Measurements from ENCODE around the gene MRPL17. TPM values are rescaled to one million over a fixed set of nuclear protein-coding genes. Genes with fewer than 3 reads are reported as not detected.
A peak's percentile ranks its signal among the peaks of the same experiment; 100 is the strongest.

MRPL17 gene
- total RNA-seq, 4 donors from 2014 or later: 30.6 to 452 (median 55.0) TPM

DNA sequence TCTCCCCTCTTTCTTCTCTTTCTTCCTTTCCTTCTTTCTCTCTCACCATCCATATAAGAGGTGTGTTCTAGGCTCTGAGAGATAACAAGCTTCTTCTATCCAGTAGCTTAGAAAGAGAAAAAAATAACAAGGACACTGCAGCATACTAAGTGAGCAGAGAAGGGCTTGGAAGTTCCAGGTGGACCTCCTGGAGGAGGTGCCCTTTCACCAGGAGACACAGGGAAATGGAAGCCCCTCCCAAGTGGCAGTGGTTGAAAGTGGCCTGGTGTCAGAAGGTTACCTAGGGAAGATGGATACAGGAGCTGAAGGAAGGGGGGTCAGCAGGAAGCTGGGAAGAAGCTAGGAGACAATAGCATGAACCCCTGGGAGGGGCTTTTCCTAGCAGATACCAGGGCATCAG lies 33.0 kb downstream of the MRPL17 start:
- intact Hi-C loops (cut with DNase I; ENCODE audit: low total_unique reads): no loop called here
- Histone ChIP-seq H3K4me1 (peaks cover 8 to 16% of the 10 kb centered on the region in 2 donors), H3K4me3 (no peak overlapping the region), H3K27ac (peak overlapping the region; percentile 94 to 96), H3K27me3 (no peaks in the 10 kb centered on the region), H3K36me3 (no peaks in the 10 kb centered on the region), H3K9me3 (no peaks in the 10 kb centered on the region)
- DNase-seq: no peak
- no peak for TF ChIP-seq POLR2A (IDR thresholded peaks at IDR 0.05)
- TF ChIP-seq, protein P1, sequence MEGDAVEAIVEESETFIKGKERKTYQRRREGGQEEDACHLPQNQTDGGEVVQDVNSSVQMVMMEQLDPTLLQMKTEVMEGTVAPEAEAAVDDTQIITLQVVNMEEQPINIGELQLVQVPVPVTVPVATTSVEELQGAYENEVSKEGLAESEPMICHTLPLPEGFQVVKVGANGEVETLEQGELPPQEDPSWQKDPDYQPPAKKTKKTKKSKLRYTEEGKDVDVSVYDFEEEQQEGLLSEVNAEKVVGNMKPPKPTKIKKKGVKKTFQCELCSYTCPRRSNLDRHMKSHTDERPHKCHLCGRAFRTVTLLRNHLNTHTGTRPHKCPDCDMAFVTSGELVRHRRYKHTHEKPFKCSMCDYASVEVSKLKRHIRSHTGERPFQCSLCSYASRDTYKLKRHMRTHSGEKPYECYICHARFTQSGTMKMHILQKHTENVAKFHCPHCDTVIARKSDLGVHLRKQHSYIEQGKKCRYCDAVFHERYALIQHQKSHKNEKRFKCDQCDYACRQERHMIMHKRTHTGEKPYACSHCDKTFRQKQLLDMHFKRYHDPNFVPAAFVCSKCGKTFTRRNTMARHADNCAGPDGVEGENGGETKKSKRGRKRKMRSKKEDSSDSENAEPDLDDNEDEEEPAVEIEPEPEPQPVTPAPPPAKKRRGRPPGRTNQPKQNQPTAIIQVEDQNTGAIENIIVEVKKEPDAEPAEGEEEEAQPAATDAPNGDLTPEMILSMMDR (IDR thresholded peaks at IDR 0.05): no peak

DNA sequence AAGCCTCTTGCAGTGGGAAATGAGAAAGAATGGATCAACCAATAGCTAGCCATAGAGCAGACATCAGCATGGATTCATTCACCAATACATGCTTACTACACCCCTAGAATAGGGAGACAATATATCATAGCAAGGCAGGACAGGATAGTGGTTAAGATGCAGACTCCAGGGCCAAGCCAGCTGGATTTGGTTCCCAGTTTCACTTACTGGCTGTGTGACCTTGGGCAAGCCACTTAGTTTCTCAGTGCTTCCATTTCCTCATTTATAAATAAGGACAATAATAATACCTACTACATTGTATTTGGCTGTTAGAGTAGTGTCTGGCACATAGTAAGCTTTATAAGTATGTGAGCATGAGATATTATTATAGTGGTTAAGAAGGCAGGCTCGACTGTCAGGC lies 34.6 kb downstream of the MRPL17 start:
- H3K27ac ChIP-seq: peak overlapping the region; percentile 89 to 94
- no peaks in the 10 kb centered on the region for H3K9me3 ChIP-seq
- peaks cover 8 to 16% of the 10 kb centered on the region in 2 donors for H3K4me1 ChIP-seq
- intact Hi-C loops (cut with DNase I; ENCODE audit: low total_unique reads): no loop called here
- H3K4me3 ChIP-seq: no peak overlapping the region
- DNase-seq: no peak
- H3K36me3 ChIP-seq: no peaks in the 10 kb centered on the region
- TF ChIP-seq, protein P1 (IDR thresholded peaks at IDR 0.05): no peak
- no peak for TF ChIP-seq POLR2A (IDR thresholded peaks at IDR 0.05)
- no peaks in the 10 kb centered on the region for H3K27me3 ChIP-seq

DNA sequence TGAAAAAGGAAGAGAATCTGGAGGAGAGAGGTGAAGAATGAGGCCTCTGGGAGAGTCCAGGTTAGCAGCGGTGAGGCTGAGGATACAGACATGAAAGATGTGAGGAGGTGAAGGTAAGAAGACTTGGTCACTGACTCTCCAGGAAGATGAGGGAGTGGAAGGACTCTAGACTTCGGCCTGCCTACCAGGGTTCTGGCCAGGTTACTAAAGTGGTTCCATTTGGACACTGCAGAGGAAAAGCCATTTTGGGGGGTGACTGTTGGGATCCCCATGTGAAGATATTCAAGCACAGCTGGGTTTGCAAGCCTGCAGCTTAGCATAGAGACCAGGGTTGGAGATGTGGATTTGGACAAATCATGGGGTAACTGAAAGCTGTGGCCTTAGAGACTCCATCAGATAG lies 35.3 kb downstream of the MRPL17 start:
- Histone ChIP-seq H3K27me3 (no peaks in the 10 kb centered on the region), H3K4me1 (peaks cover 8 to 16% of the 10 kb centered on the region in 2 donors), H3K9me3 (no peaks in the 10 kb centered on the region), H3K36me3 (no peaks in the 10 kb centered on the region), H3K4me3 (no peak overlapping the region), H3K27ac (peak overlapping the region; percentile 89 to 94)
- no peak for TF ChIP-seq POLR2A (IDR thresholded peaks at IDR 0.05)
- TF ChIP-seq, protein P1 (IDR thresholded peaks at IDR 0.05): no peak
- intact Hi-C loops (cut with DNase I; ENCODE audit: low total_unique reads): no loop called here
- DNase-seq: no peak

DNA sequence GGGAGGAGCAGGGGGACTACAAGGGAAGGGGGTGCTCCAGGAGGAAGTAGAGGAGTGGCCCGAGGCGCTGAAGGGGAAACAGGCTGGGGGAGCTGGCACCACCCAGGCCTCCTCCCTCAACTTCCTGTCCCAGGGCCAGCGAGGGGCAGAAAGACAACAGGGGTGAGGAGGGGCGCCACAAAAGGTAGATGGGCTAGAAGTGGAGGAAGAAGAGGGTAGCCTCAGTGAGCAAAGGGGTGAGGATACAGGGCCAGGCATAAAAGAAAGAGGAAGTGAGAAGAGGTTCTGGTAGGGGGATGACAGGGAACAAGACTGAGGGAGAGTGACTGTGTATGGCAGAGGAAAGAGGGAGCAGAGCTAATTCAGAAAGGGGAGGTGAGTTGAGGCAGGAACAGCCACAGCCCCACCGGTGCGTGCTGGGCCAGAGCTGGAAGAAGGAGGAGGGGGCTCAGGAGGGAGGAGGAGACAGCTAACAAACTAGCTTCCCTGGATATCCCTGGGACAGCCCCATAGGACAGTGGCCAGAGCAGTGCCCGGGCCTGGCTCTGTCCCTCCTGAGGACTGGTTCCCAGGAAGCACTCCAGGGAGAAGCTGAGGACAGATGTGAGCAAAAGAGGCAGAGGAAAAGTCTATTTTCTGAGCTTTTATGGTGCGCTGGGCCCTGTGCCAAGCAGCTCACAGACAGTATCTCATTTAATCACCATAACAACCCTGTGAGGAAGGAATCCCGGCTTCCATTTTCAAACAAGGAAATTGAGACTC lies 36.0 kb downstream of the MRPL17 start:
- peak; percentile 62 to 67 for DNase-seq
- intact Hi-C loops (cut with DNase I; ENCODE audit: low total_unique reads): no loop called here
- Histone ChIP-seq H3K27ac (peak overlapping the region; percentile 89 to 94), H3K27me3 (no peaks in the 10 kb centered on the region), H3K4me1 (peaks cover 8 to 16% of the 10 kb centered on the region in 2 donors), H3K4me3 (peak overlapping the region; percentile 0 to 5), H3K36me3 (no peaks in the 10 kb centered on the region), H3K9me3 (no peaks in the 10 kb centered on the region)
- TF ChIP-seq, protein P1 (IDR thresholded peaks at IDR 0.05): no peak
- TF ChIP-seq POLR2A (IDR thresholded peaks at IDR 0.05): no peak

DNA sequence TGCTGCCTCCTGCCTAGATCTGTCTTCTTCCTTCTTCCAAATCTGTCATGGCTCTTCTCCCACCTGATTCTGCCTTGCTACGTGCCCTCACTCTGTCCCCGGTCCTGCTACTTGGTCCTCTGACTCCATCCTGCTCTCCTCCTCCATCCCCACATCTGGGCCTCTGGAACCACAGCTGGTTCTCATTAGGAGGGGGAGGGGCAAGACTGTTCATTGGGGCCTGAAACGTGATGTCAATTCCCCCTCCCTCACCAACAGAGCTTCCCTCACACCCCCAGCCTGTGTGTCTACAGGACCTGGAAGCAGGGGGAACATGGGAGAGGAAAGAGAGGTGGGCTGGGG lies 36.6 kb downstream of the MRPL17 start:
- H3K4me1 ChIP-seq: peaks cover 8 to 16% of the 10 kb centered on the region in 2 donors
- H3K36me3 ChIP-seq: no peaks in the 10 kb centered on the region
- peak; percentile 79 to 88 for DNase-seq
- peak overlapping the region; percentile 0 to 5 for H3K4me3 ChIP-seq
- H3K27ac ChIP-seq: peak overlapping the region; percentile 89 to 94
- no peaks in the 10 kb centered on the region for H3K27me3 ChIP-seq
- TF ChIP-seq, protein P1 (IDR thresholded peaks at IDR 0.05): no peak
- TF ChIP-seq POLR2A (IDR thresholded peaks at IDR 0.05): peak in 1 of 2 donors; percentile 20
- H3K9me3 ChIP-seq: no peaks in the 10 kb centered on the region
- intact Hi-C loops (cut with DNase I; ENCODE audit: low total_unique reads): no loop called here
